Prostate gland (tissue), 2 donors: ENCODE results near the gene COL23A1.

Experiments used
- POLR2AphosphoS5 ChIP-seq: sonication (generic); formaldehyde crosslinking; IDR thresholded peaks from one replicate; pipeline ENCODE4 v1.6.1; 2017; ENCODE audit warnings: antibody characterized with exemption
- TF ChIP-seq, protein P1 (sequence below), 4 experiments: fragments of 200-600 bp in 2 of 4; fragments of 450-650 bp in 2 of 4; sonication (generic) in 2 of 4; IDR thresholded peaks; 1 replicate in 3 of 4; 2 replicates in 1 of 4; pipeline ENCODE4 v1.5.1; 2016 to 2019; ENCODE audit warnings: antibody characterized with exemption in 4 of 4, mild to moderate bottlenecking in 2 of 4, moderate library complexity in 2 of 4

DNA sequence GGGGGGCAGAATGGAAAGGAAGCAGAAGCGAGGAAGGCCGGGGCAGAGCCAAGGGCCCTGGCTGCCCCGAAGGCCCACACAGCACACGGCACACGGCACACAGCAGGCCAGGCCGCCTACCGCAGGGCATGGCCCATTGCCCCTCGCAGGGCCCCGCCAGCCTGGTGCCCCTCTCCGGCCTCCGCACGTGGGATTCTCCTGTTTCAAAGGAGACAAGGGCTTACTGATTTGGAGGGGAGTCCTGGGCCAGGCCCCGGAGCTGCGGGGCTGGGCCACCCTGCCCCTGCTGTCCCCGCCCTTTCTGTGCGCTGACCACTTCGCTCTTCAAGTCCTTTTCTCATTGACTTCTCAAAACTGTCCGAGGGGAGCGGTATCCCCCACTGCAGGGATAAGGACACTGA, 349.9 kb downstream of the COL23A1 start:
- TF ChIP-seq, protein P1, sequence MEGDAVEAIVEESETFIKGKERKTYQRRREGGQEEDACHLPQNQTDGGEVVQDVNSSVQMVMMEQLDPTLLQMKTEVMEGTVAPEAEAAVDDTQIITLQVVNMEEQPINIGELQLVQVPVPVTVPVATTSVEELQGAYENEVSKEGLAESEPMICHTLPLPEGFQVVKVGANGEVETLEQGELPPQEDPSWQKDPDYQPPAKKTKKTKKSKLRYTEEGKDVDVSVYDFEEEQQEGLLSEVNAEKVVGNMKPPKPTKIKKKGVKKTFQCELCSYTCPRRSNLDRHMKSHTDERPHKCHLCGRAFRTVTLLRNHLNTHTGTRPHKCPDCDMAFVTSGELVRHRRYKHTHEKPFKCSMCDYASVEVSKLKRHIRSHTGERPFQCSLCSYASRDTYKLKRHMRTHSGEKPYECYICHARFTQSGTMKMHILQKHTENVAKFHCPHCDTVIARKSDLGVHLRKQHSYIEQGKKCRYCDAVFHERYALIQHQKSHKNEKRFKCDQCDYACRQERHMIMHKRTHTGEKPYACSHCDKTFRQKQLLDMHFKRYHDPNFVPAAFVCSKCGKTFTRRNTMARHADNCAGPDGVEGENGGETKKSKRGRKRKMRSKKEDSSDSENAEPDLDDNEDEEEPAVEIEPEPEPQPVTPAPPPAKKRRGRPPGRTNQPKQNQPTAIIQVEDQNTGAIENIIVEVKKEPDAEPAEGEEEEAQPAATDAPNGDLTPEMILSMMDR (IDR thresholded peaks at IDR 0.05) = no peak
- TF ChIP-seq POLR2AphosphoS5 = no peak
